Glutamatergic neuron (in vitro differentiated cells): ENCODE measurements around the gene NRDE2. TPM values are rescaled to one million over a fixed set of nuclear protein-coding genes. Genes with fewer than 3 reads are reported as not detected.

Experiments
- DNase-seq: peaks from one replicate; pipeline ENCODE4 v3.0.0; 2022
- H3K27ac Mint-ChIP-seq: one replicate; pipeline ENCODE4 v1.8.0; 2020; ENCODE audit warnings: mild to moderate bottlenecking, mixed read lengths, inconsistent platforms; ENCODE audit not compliant: unreplicated experiment
- H3K27me3 Mint-ChIP-seq: one replicate; pipeline ENCODE4 v1.8.0; 2020; ENCODE audit warnings: mild to moderate bottlenecking, moderate library complexity, mixed read lengths, inconsistent platforms; ENCODE audit not compliant: unreplicated experiment
- H3K36me3 Mint-ChIP-seq: one replicate; pipeline ENCODE4 v1.8.0; 2020; ENCODE audit warnings: mild to moderate bottlenecking, mixed read lengths, inconsistent platforms; ENCODE audit not compliant: unreplicated experiment
- H3K4me1 Mint-ChIP-seq: one replicate; pipeline ENCODE4 v1.8.0; 2020; ENCODE audit warnings: mild to moderate bottlenecking, low read depth, mixed read lengths, inconsistent platforms; ENCODE audit not compliant: unreplicated experiment
- H3K4me3 Mint-ChIP-seq: one replicate; pipeline ENCODE4 v1.8.0; 2020; ENCODE audit warnings: mild to moderate bottlenecking, mixed read lengths, inconsistent platforms; ENCODE audit not compliant: unreplicated experiment
- H3K9me3 Mint-ChIP-seq: one replicate; pipeline ENCODE4 v1.8.0; 2020; ENCODE audit warnings: mild to moderate bottlenecking, moderate library complexity, mixed read lengths, inconsistent platforms; ENCODE audit not compliant: unreplicated experiment
- CTCF ChIP-seq: fragments of 200-600 bp; sonication (generic); IDR thresholded peaks from one replicate; pipeline ENCODE4 v1.5.0; 2021; ENCODE audit not compliant: partially characterized antibody, unreplicated experiment
- total RNA-seq: library from RNA; stranded (reverse); fragmentation: NEBNext Ultra II Directional; extraction: Animal tissue kit (Norgen Biotek cat#: 25700); gene quantifications from one replicate; pipeline ENCODE4 v1.2.1, GENCODE V29; 2021; ENCODE audit not compliant: unreplicated experiment

The NRDE2 gene
- total RNA-seq, 1 donor from 2014 or later = 22.4 TPM

- peaks cover 5% of the 10 kb centered on the region for H3K36me3 Mint-ChIP-seq
- peaks cover 10% of the 10 kb centered on the region for H3K4me1 Mint-ChIP-seq
- no peak for DNase-seq
- peaks cover 2% of the 10 kb centered on the region for H3K9me3 Mint-ChIP-seq
- no peak overlapping the region for H3K4me3 Mint-ChIP-seq
- no peak overlapping the region for H3K27ac Mint-ChIP-seq
- peaks cover 2% of the 10 kb centered on the region for H3K27me3 Mint-ChIP-seq
- no peak for TF ChIP-seq CTCF
Observed at GRCh38 chr14:90293766-90294730, 37.7 kb downstream of the NRDE2 start.

- Mint-ChIP-seq H3K27ac (no peak overlapping the region), H3K27me3 (peaks cover 2% of the 10 kb centered on the region), H3K4me3 (no peak overlapping the region), H3K9me3 (peaks cover 2% of the 10 kb centered on the region), H3K36me3 (peaks cover 5% of the 10 kb centered on the region), H3K4me1 (peaks cover 17% of the 10 kb centered on the region)
- DNase-seq = no peak
- TF ChIP-seq CTCF = no peak
Observed at GRCh38 chr14:90291699-90292098, 40.0 kb downstream of the NRDE2 start.

DNA sequence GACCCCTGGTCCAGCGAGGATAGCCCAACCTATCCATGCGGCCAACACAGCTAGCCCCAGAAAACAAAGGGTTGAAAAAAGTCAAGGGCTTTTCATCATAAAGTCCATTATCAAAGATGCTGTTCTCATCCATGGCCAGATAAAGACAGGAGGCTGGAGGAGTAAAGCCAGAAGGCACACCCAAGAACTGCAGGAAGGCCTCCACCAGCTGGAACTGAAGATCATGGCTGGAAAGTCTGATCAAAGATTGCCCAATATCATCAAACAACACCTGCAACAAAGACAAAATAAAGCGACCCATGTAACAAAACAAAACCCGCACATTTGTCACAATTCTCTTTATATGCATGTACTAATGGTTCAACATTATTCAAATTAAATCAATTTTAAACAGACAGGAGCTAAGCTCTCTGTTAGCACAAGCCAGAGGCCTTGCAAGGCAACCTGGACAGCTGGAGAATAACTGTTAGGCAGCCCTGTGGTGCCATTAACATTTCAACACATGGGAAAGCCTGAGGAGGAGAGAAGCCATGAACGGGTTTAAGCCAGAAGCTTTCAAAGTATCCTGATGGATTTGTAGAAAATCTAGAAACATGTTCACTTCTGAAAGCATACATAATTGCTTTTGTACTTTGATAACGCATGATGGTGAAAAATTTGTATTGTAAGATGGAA lies 41.3 kb downstream of the NRDE2 start:
- Mint-ChIP-seq H3K9me3 (peaks cover 2% of the 10 kb centered on the region), H3K4me1 (peaks cover 17% of the 10 kb centered on the region), H3K36me3 (peaks cover 5% of the 10 kb centered on the region), H3K4me3 (no peak overlapping the region), H3K27me3 (peaks cover 2% of the 10 kb centered on the region), H3K27ac (no peak overlapping the region)
- DNase-seq = no peak
- no peak for TF ChIP-seq CTCF

GRCh38 chr14:90288651-90289355 lies 42.9 kb downstream of the NRDE2 start:
- no peak for TF ChIP-seq CTCF
- Mint-ChIP-seq H3K4me3 (no peak overlapping the region), H3K9me3 (peaks cover 2% of the 10 kb centered on the region)

More at GRCh38 chr14:90288651-90289355, 42.9 kb downstream of the NRDE2 start:
- DNase-seq = no peak
- Mint-ChIP-seq H3K36me3 (peaks cover 5% of the 10 kb centered on the region), H3K27me3 (peaks cover 2% of the 10 kb centered on the region), H3K4me1 (peaks cover 17% of the 10 kb centered on the region), H3K27ac (no peak overlapping the region)
